SK-N-SH (cell line): ENCODE results near the gene RBM17. TPM values are rescaled to one million over a fixed set of nuclear protein-coding genes. Genes with fewer than 3 reads are reported as not detected.

Experiments used
- CTCF ChIA-PET: fragments of 300-600, 350-600 bp; formaldehyde crosslinking; extraction: SDS; loops from one replicate; lab custom pipeline; 2021; lab: Yijun Ruan, JAX
- POLR2A ChIA-PET: fragments of 350-600 bp; sonication (Branson Sonifier 250); formaldehyde crosslinking; extraction: SDS; loops from one replicate; lab custom pipeline; 2020; ENCODE audit warnings: antibody characterized with exemption, inconsistent platforms; lab: Yijun Ruan, JAX
- DNase-seq: peaks from one replicate; pipeline ENCODE4 v3.0.0; 2012
- H2AFZ ChIP-seq: fragments of 200-600 bp; sonication (generic); 2 replicates; pipeline ENCODE4 v1.8.1; 2016; ENCODE audit warnings: antibody characterized with exemption, mild to moderate bottlenecking, low read depth
- H3F3A ChIP-seq: fragments of 200-600 bp; sonication (generic); replicated peaks from 2 replicates; pipeline ENCODE3; 2016; ENCODE audit warnings: antibody characterized with exemption, mild to moderate bottlenecking; ENCODE audit not compliant: insufficient read depth
- H3K27ac ChIP-seq, 2 experiments: fragments of 200-500 bp in 1 of 2; fragments of 200-600 bp in 1 of 2; sonication (Bioruptor generic) in 1 of 2; sonication (generic), shearing (Covaris generic) in 1 of 2; 2 replicates each; pipeline versions ENCODE4 v1.5.1 to v1.6.1; 2014 to 2016; ENCODE audit warnings: low read depth in 2 of 2, inconsistent platforms in 1 of 2, low read length in 1 of 2, mild to moderate bottlenecking in 1 of 2, mixed read lengths in 1 of 2
- H3K27me3 ChIP-seq: fragments of 200-600 bp; sonication (generic), shearing (Covaris generic); 2 replicates; pipeline ENCODE4 v1.6.1; 2016; ENCODE audit warnings: mixed run types; ENCODE audit not compliant: insufficient read depth
- H3K36me3 ChIP-seq, 2 experiments: fragments of 200-500 bp in 1 of 2; fragments of 200-600 bp in 1 of 2; sonication (Bioruptor generic) in 1 of 2; sonication (generic) in 1 of 2; replicated peaks in 1 of 2; 2 replicates each; pipeline versions ENCODE3 to v1.5.1; 2014 to 2016; ENCODE audit warnings: low read length in 1 of 2, mild to moderate bottlenecking in 1 of 2; ENCODE audit not compliant: insufficient read depth in 2 of 2, control insufficient read depth in 1 of 2
- H3K4me1 ChIP-seq, 2 experiments: fragments of 200-500 bp in 1 of 2; fragments of 200-600 bp in 1 of 2; sonication (Bioruptor generic) in 1 of 2; sonication (generic), shearing (Covaris generic) in 1 of 2; 2 replicates each; pipeline versions ENCODE4 v1.5.1 to v1.6.1; 2014 to 2016; ENCODE audit warnings: low read depth in 1 of 2, low read length in 1 of 2, mixed run types in 1 of 2; ENCODE audit not compliant: insufficient read depth in 2 of 2, control insufficient read depth in 1 of 2
- H3K4me2 ChIP-seq: fragments of 200-600 bp; sonication (generic), shearing (Covaris generic); 2 replicates; pipeline ENCODE4 v1.6.1; 2017; ENCODE audit warnings: mixed run types
- H3K4me3 ChIP-seq, 2 experiments: fragments of 200-500 bp in 1 of 2; fragments of 200-600 bp in 1 of 2; sonication (Bioruptor generic) in 1 of 2; sonication (generic), shearing (Covaris generic) in 1 of 2; 2 replicates each; pipeline versions ENCODE4 v1.5.1 to v1.8.1; 2014 to 2016; ENCODE audit warnings: low read depth in 2 of 2, inconsistent platforms in 1 of 2, low read length in 1 of 2, mild to moderate bottlenecking in 1 of 2, mixed read lengths in 1 of 2, moderate library complexity in 1 of 2
- H3K79me2 ChIP-seq: fragments of 200-600 bp; sonication (generic); 2 replicates; pipeline ENCODE4 v1.8.1; 2017; ENCODE audit warnings: mild to moderate bottlenecking; ENCODE audit not compliant: insufficient read depth
- H3K9ac ChIP-seq: fragments of 200-600 bp; sonication (generic); 2 replicates; pipeline ENCODE4 v1.6.1; 2017; ENCODE audit warnings: mixed run types
- H3K9me2 ChIP-seq: fragments of 200-600 bp; sonication (generic); 2 replicates; pipeline ENCODE4 v1.6.1; 2017; ENCODE audit warnings: mixed run types
- H3K9me3 ChIP-seq: fragments of 200-600 bp; sonication (generic); 2 replicates; pipeline ENCODE4 v1.6.1; 2017; ENCODE audit warnings: mixed run types, mild to moderate bottlenecking, moderate library complexity
- H4K20me1 ChIP-seq: fragments of 200-600 bp; sonication (generic); 2 replicates; pipeline ENCODE4 v1.6.1; 2017; ENCODE audit warnings: mild to moderate bottlenecking, mixed run types; ENCODE audit not compliant: insufficient read depth
- ELF1 ChIP-seq: IDR thresholded peaks from 2 replicates; pipeline ENCODE4 v1.4.0; 2012
- EP300 ChIP-seq, 2 experiments: IDR thresholded peaks; 2 replicates each; pipeline versions ENCODE4 v1.4.0 to v1.6.1; 2012; ENCODE audit warnings: borderline replicate concordance in 1 of 2, low read depth in 1 of 2, low read length in 1 of 2
- EZH2phosphoT487 ChIP-seq: fragments of 200-600 bp; sonication (generic); IDR thresholded peaks from 2 replicates; pipeline ENCODE4 v1.6.1; 2017; ENCODE audit warnings: low read depth, mixed run types, mild to moderate bottlenecking, antibody characterized with exemption, moderate library complexity, borderline replicate concordance
- FOSL2 ChIP-seq: IDR thresholded peaks from 2 replicates; pipeline ENCODE4 v1.4.0; 2012; ENCODE audit warnings: low read depth, mild to moderate bottlenecking, moderate library complexity, borderline replicate concordance
- FOXJ3 ChIP-seq: sonication (generic); formaldehyde crosslinking; IDR thresholded peaks from 2 replicates; pipeline ENCODE4 v1.5.1; 2020; ENCODE audit warnings: mild to moderate bottlenecking, missing genetic modification reagents
- FOXM1 ChIP-seq: IDR thresholded peaks from 2 replicates; pipeline ENCODE4 v1.4.0; 2012; ENCODE audit warnings: low read depth, mild to moderate bottlenecking
- GATA2 ChIP-seq: sonication (generic); formaldehyde crosslinking; IDR thresholded peaks from 2 replicates; pipeline ENCODE4 v1.5.0; 2020; ENCODE audit warnings: mild to moderate bottlenecking, missing genetic modification reagents
- JUND ChIP-seq: IDR thresholded peaks from 2 replicates; pipeline ENCODE4 v1.4.0; 2012
- MEF2A ChIP-seq: IDR thresholded peaks from 2 replicates; pipeline ENCODE4 v1.4.0; 2012; ENCODE audit warnings: low read depth, borderline replicate concordance
- NRF1 ChIP-seq: IDR thresholded peaks from 2 replicates; pipeline ENCODE4 v1.6.1; 2012; ENCODE audit warnings: low read depth, mild to moderate bottlenecking, low read length
- RAD21 ChIP-seq: IDR thresholded peaks from 2 replicates; pipeline ENCODE4 v1.6.1; 2012; ENCODE audit warnings: mild to moderate bottlenecking, low read length
- TAF1 ChIP-seq: IDR thresholded peaks from 2 replicates; pipeline ENCODE4 v1.6.1; 2012; ENCODE audit warnings: low read depth, mild to moderate bottlenecking, low read length, moderate library complexity, borderline replicate concordance
- TEAD4 ChIP-seq: IDR thresholded peaks from 2 replicates; pipeline ENCODE4 v1.4.0; 2012; ENCODE audit warnings: mild to moderate bottlenecking, borderline replicate concordance; ENCODE audit not compliant: insufficient read depth
- YY1 ChIP-seq: IDR thresholded peaks from 2 replicates; pipeline ENCODE4 v1.4.0; 2012; ENCODE audit warnings: low read depth, mild to moderate bottlenecking
- WGBS: methylation state at CpG from one replicate; pipeline ENCODE4 v1.1.6; 2017; ENCODE audit warnings: low lambda C conversion rate; 5-methylcytosine and 5-hydroxymethylcytosine counted together
- polyA plus RNA-seq, 3 experiments: library from polyadenylated mRNA; depleted of rRNA; stranded (reverse); fragments of >200 nt; gene quantifications; 2 replicates each; pipeline ENCODE4 v1.2.3, GENCODE V29; 2012
- TF ChIP-seq, protein P1 (sequence below): IDR thresholded peaks from 2 replicates; pipeline ENCODE4 v1.6.1; 2012; ENCODE audit warnings: mild to moderate bottlenecking, low read depth, low read length, moderate library complexity

Gene RBM17
- polyA plus RNA-seq, 1 of the 3 experiments (the other 2 are of a cell fraction): 32.6 TPM

GRCh38 chr10:6135589-6136168 lies 46.8 kb downstream of the RBM17 start:
- peaks cover 0 to 3% of the 10 kb centered on the region in 2 experiments; a peak in 1 of 4 replicates for H3K4me1 ChIP-seq
- 87% methylated on average over 8 of the region's 8 CpGs for WGBS
- no peaks in the 10 kb centered on the region; the same call in 1 of the 2 replicates for H3K27me3 ChIP-seq
- no peak for DNase-seq
- H3K4me3 ChIP-seq: 0 out of 4 replicates have a peak overlapping the region, but pooled peaks of 1 of the 2 experiments have one; percentile 6
- POLR2A ChIA-PET: no interaction called here
- H3K79me2 ChIP-seq: no peaks in the 10 kb centered on the region
- TF ChIP-seq FOXJ3 (CRISPR knock-in tag): no peak
- no peak for TF ChIP-seq FOXM1
- no peak for TF ChIP-seq NRF1
- no peak for TF ChIP-seq MEF2A
- no peak for TF ChIP-seq EP300 (IDR thresholded peaks at IDR 0.05; ENCODE audit: borderline replicate concordance in 1 of 2, low read depth in 1 of 2, low read length in 1 of 2)
- no peak for TF ChIP-seq EZH2phosphoT487
- TF ChIP-seq, protein P1, sequence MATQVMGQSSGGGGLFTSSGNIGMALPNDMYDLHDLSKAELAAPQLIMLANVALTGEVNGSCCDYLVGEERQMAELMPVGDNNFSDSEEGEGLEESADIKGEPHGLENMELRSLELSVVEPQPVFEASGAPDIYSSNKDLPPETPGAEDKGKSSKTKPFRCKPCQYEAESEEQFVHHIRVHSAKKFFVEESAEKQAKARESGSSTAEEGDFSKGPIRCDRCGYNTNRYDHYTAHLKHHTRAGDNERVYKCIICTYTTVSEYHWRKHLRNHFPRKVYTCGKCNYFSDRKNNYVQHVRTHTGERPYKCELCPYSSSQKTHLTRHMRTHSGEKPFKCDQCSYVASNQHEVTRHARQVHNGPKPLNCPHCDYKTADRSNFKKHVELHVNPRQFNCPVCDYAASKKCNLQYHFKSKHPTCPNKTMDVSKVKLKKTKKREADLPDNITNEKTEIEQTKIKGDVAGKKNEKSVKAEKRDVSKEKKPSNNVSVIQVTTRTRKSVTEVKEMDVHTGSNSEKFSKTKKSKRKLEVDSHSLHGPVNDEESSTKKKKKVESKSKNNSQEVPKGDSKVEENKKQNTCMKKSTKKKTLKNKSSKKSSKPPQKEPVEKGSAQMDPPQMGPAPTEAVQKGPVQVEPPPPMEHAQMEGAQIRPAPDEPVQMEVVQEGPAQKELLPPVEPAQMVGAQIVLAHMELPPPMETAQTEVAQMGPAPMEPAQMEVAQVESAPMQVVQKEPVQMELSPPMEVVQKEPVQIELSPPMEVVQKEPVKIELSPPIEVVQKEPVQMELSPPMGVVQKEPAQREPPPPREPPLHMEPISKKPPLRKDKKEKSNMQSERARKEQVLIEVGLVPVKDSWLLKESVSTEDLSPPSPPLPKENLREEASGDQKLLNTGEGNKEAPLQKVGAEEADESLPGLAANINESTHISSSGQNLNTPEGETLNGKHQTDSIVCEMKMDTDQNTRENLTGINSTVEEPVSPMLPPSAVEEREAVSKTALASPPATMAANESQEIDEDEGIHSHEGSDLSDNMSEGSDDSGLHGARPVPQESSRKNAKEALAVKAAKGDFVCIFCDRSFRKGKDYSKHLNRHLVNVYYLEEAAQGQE: no peak
- TF ChIP-seq TAF1: no peak
- TF ChIP-seq TEAD4: no peak
- no peak for TF ChIP-seq ELF1
- no peak for TF ChIP-seq JUND
- no peak for TF ChIP-seq RAD21
- TF ChIP-seq GATA2: no peak
- no peak for TF ChIP-seq YY1
- TF ChIP-seq FOSL2: no peak
- H3F3A ChIP-seq: peaks cover 10% of the 10 kb centered on the region
- peak overlapping the region in 1 of 2 experiments; percentile 56; a peak in 2 of 4 replicates for H3K27ac ChIP-seq
- H2AFZ ChIP-seq: no peak overlapping the region
- H3K9me3 ChIP-seq: no peaks in the 10 kb centered on the region
- H3K4me2 ChIP-seq: peak overlapping the region; percentile 72; the same call in 1 of the 2 replicates
- no peaks in the 10 kb centered on the region for H3K9me2 ChIP-seq
- H3K36me3 ChIP-seq: no peaks in the 10 kb centered on the region
- CTCF ChIA-PET: interaction anchor here (0.7 to 3.3 kb wide), 8 partner anchors 8 to 266 kb away, joined by 3 to 13 read pairs (median 4); partner anchors contain the start of gene PFKFB3
- H3K9ac ChIP-seq: peak overlapping the region; percentile 46; the same call in 1 of the 2 replicates
- H4K20me1 ChIP-seq: no peaks in the 10 kb centered on the region
